HG02571 (cell line): ENCODE measurements around the gene RRH.

Source experiments
- ATAC-seq: cut with Tn5 transposase; IDR thresholded peaks from one replicate; pipeline ENCODE4 v1.9.1; 2021; ENCODE audit warnings: mild to moderate bottlenecking, moderate library complexity; ENCODE audit not compliant: unreplicated experiment

RRH gene

DNA sequence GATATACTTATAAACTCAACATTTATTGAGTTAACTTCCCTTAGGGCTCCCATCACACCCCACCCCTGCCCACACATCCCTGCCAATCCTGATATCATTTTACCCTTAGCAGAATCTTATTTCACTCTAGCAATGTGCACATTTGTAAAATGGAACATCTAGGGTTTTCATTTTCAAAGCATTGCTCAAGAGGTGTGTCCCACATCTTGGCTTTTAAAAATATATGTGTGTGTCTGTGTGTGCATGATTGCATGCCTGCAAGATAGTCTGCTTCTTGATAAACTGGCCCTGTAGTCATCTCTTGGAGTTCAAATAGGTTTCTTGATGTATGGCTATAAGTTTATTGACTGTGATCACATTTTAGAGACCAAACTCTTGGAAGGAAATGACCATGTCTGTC is 58.5 kb downstream of the RRH start:
- no peak for ATAC-seq

DNA sequence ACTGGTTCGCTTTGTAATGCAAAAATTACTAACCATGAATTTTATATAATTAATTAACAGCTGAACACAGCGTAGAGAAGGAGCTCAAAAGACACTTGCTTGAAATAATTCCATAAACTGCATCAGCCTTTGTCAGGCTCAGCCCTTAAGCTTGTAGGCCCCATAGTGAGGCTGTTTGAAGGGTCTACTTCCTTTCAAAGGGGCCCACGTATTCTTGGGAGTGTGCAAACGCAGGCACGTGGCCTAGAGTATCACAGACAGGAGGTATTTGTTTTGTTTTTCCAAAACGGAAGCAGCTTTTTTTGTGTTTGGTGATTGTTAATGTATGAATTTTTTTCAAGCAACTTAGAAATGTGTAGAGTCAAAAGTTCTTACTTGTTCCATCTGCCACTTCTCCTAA is 59.3 kb downstream of the RRH start:
- no peak for ATAC-seq

DNA sequence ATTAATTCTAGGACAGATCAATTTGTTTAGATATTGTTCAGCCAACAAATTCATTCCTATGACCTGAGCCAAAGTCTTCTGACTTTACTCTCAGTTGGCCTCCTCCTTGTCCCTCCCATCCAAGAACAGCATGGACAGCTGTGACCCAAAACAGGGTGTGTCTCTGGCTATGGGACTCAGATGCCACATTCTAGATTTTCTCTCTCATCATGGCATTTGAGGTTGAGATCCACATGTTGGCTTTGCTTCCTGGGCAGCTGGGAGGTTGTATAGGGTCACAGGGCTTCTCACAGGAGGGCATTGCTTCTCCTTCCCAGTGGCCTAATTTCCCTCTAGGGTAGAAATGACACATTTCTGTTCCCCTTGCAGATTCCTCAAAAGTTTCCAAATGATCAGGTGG is 62.3 kb downstream of the RRH start:
- no peak for ATAC-seq
